HepG2 (cell line): ENCODE data around the gene VEZF1. TPM values are rescaled to one million over a fixed set of nuclear protein-coding genes. Genes with fewer than 3 reads are reported as not detected.

Experiments used
- ATF4 ChIP-seq, 2 experiments: fragments of 450-650 bp in 1 of 2; sonication (generic) in 1 of 2; formaldehyde crosslinking; IDR thresholded peaks; 2 replicates each; pipeline versions ENCODE4 v1.5.0 to v1.8.0; 2020 to 2022; ENCODE audit warnings: mild to moderate bottlenecking in 1 of 2, missing genetic modification reagents in 1 of 2
- CHD2 ChIP-seq: IDR thresholded peaks from 2 replicates; pipeline ENCODE4 v1.6.1; 2011; ENCODE audit warnings: low read depth, low read length, improper control_type of control experiment
- DDIT3 ChIP-seq: sonication (generic); formaldehyde crosslinking; IDR thresholded peaks from 2 replicates; pipeline ENCODE4 v1.4.0; 2020; ENCODE audit warnings: mild to moderate bottlenecking, missing genetic modification reagents
- FOXA3 ChIP-seq: IDR thresholded peaks from 2 replicates; pipeline ENCODE4 v1.6.1; 2016; ENCODE audit warnings: missing genetic modification reagents, missing compliant biosample characterization
- IKZF4 ChIP-seq: sonication (generic); formaldehyde crosslinking; IDR thresholded peaks from 2 replicates; pipeline ENCODE4 v1.5.1; 2020; ENCODE audit warnings: borderline replicate concordance, mild to moderate bottlenecking, low read depth, missing genetic modification reagents; ENCODE audit errors: not compliant biosample characterization
- JARID2 ChIP-seq: sonication (generic); formaldehyde crosslinking; IDR thresholded peaks from 2 replicates; pipeline ENCODE4 v1.8.1; 2023; ENCODE audit warnings: missing genetic modification reagents, inconsistent platforms; ENCODE audit not compliant: insufficient replicate concordance
- KLF11 ChIP-seq: IDR thresholded peaks from 2 replicates; pipeline ENCODE4 v1.6.1; 2016; ENCODE audit warnings: missing compliant biosample characterization
- LCORL ChIP-seq, 2 experiments: fragments of 450-650 bp in 1 of 2; sonication (generic) in 1 of 2; formaldehyde crosslinking in 1 of 2; IDR thresholded peaks; 2 replicates each; pipeline versions ENCODE4 v1.5.0 to v1.6.1; 2017 to 2020; ENCODE audit warnings: antibody characterized with exemption in 1 of 2, missing genetic modification reagents in 1 of 2
- MED8 ChIP-seq: sonication (generic); formaldehyde crosslinking; IDR thresholded peaks from 2 replicates; pipeline ENCODE4 v1.8.1; 2023; ENCODE audit warnings: mild to moderate bottlenecking, missing genetic modification reagents; ENCODE audit not compliant: insufficient replicate concordance
- NCOA2 ChIP-seq: sonication (generic); formaldehyde crosslinking; IDR thresholded peaks from 2 replicates; pipeline ENCODE4 v1.8.0; 2022; ENCODE audit warnings: inconsistent platforms
- PAF1 ChIP-seq: IDR thresholded peaks from 2 replicates; pipeline ENCODE4 v1.6.1; 2016; ENCODE audit warnings: missing genetic modification reagents, missing compliant biosample characterization
- PAWR ChIP-seq: sonication (generic); formaldehyde crosslinking; IDR thresholded peaks from 2 replicates; pipeline ENCODE4 v1.4.0; 2020; ENCODE audit warnings: missing genetic modification reagents, mild to moderate bottlenecking, borderline replicate concordance
- TFE3 ChIP-seq: IDR thresholded peaks from 2 replicates; pipeline ENCODE4 v1.6.1; 2016
- TMF1 ChIP-seq: sonication (generic); formaldehyde crosslinking; IDR thresholded peaks from 2 replicates; pipeline ENCODE4 v1.8.1; 2022; ENCODE audit warnings: low read depth, missing genetic modification reagents
- ZBTB7A ChIP-seq: sonication (generic); formaldehyde crosslinking; IDR thresholded peaks from 2 replicates; pipeline ENCODE4 v1.8.0; 2022; ENCODE audit warnings: mild to moderate bottlenecking, missing genetic modification reagents
- ZKSCAN5 ChIP-seq: sonication (generic); formaldehyde crosslinking; IDR thresholded peaks from 2 replicates; pipeline ENCODE4 v1.5.1; 2020; ENCODE audit warnings: mild to moderate bottlenecking, missing genetic modification reagents
- ZNF263 ChIP-seq: sonication (generic); formaldehyde crosslinking; IDR thresholded peaks from 2 replicates; pipeline ENCODE4 v1.4.0; 2020; ENCODE audit warnings: missing genetic modification reagents
- ZNF274 ChIP-seq: sonication (generic); formaldehyde crosslinking; IDR thresholded peaks from 2 replicates; pipeline ENCODE4 v1.5.1; 2020; ENCODE audit warnings: mild to moderate bottlenecking, missing genetic modification reagents
- ZNF646 ChIP-seq: sonication (generic); formaldehyde crosslinking; IDR thresholded peaks from 2 replicates; pipeline ENCODE4 v1.9.0; 2021; ENCODE audit warnings: mild to moderate bottlenecking, missing genetic modification reagents
- ZNF660 ChIP-seq: sonication (generic); formaldehyde crosslinking; IDR thresholded peaks from 2 replicates; pipeline ENCODE4 v1.5.1; 2020; ENCODE audit warnings: mild to moderate bottlenecking, low read depth, missing genetic modification reagents, borderline replicate concordance
- ZNF841 ChIP-seq: sonication (generic); formaldehyde crosslinking; IDR thresholded peaks from 2 replicates; pipeline ENCODE4 v1.8.1; 2023; ENCODE audit warnings: missing genetic modification reagents, borderline replicate concordance
- ZSCAN21 ChIP-seq: sonication (generic); formaldehyde crosslinking; IDR thresholded peaks from 2 replicates; pipeline ENCODE4 v1.8.0; 2022; ENCODE audit warnings: mild to moderate bottlenecking, missing genetic modification reagents, moderate library complexity, borderline replicate concordance
- polyA plus RNA-seq, 8 experiments: library from polyadenylated mRNA; depleted of rRNA in 3 of 8; stranded (reverse) in 7 of 8; unstranded in 1 of 8; fragments of >200 nt; fragmentation: Illumina TruSeq in 4 of 8; extraction: Trizol in 4 of 8; gene quantifications; 2 replicates each; pipeline versions ENCODE4 v1.2.1 to v1.2.3, GENCODE V29; 2011 to 2016; ENCODE audit warnings: low read depth in 4 of 8, missing spikeins in 1 of 8, mixed read lengths in 1 of 8; ENCODE audit not compliant: insufficient read depth in 1 of 8
- total RNA-seq, 5 experiments: library from RNA; depleted of rRNA; stranded (reverse); fragments of >200 nt; fragmentation: Illumina TruSeq; extraction: Trizol; gene quantifications; 2 replicates each; pipeline ENCODE4 v1.2.3, GENCODE V29; 2016; ENCODE audit warnings: low read depth in 1 of 5

The VEZF1 gene
- total and polyA plus RNA-seq, 2 of the 13 experiments (the other 11 are each of a cell fraction or from before 2014, with no cell fraction given): 45.9 to 49.7 TPM

GRCh38 chr17:57938061-57938502 lies 50.0 kb downstream of the VEZF1 start (continued):
- peak; percentile 67; the same call in 1 of the 2 replicates for TF ChIP-seq KLF11
- no peak for TF ChIP-seq IKZF4 (CRISPR knock-in tag)
- no peak for TF ChIP-seq ZKSCAN5 (CRISPR knock-in tag)
- no peak for TF ChIP-seq ATF4 (CRISPR knock-in tag; IDR thresholded peaks at IDR 0.05)
- no peak for TF ChIP-seq TMF1 (CRISPR knock-in tag)
- TF ChIP-seq TFE3 (CRISPR knock-in tag): peak; percentile 43; the same call in 1 of the 2 replicates
- no peak for TF ChIP-seq CHD2
- TF ChIP-seq ZBTB7A: no peak
- TF ChIP-seq FOXA3: peak; percentile 91
- peak; percentile 74 for TF ChIP-seq NCOA2 (CRISPR knock-in tag)
- TF ChIP-seq ZNF660 (CRISPR knock-in tag): no peak
- TF ChIP-seq ZNF646 (CRISPR knock-in tag): no peak
- TF ChIP-seq ZNF841: no peak
- no peak for TF ChIP-seq LCORL (IDR thresholded peaks at IDR 0.05)
- TF ChIP-seq LCORL (CRISPR knock-in tag; IDR thresholded peaks at IDR 0.05): peak; percentile 80
- no peak for TF ChIP-seq ZNF274
- TF ChIP-seq PAWR (CRISPR knock-in tag): no peak
- TF ChIP-seq ZNF263 (CRISPR knock-in tag): no peak
- peak; percentile 69 for TF ChIP-seq JARID2 (CRISPR knock-in tag)
- no peak for TF ChIP-seq MED8
- peak; percentile 30; the same call in 1 of the 2 replicates for TF ChIP-seq ZSCAN21
- TF ChIP-seq PAF1 (CRISPR knock-in tag): no peak
- TF ChIP-seq DDIT3 (CRISPR knock-in tag): no peak
